Keratinocyte (primary cell): ENCODE data around the gene ANAPC2. TPM values are rescaled to one million over a fixed set of nuclear protein-coding genes. Genes with fewer than 3 reads are reported as not detected.

Experiments used
- DNase-seq: peaks from one replicate; pipeline ENCODE4 v3.0.0-alpha.2; 2011; ENCODE audit warnings: low read depth, missing footprints, low spot score
- FAIRE-seq: peaks from 2 replicates; lab custom pipeline; 2011; peaks lifted over from hg19 to GRCh38; lab: Jason Lieb, UNC
- H2AFZ ChIP-seq: 2 replicates; pipeline ENCODE4 v1.6.0; 2012; ENCODE audit warnings: low read length, control low read depth, inconsistent platforms; ENCODE audit not compliant: control insufficient read depth
- H3K27ac ChIP-seq: 2 replicates; pipeline ENCODE4 v1.5.1; 2011; ENCODE audit warnings: low read length; ENCODE audit not compliant: control insufficient read depth, insufficient read depth
- H3K27me3 ChIP-seq: 3 replicates; pipeline ENCODE4 v1.6.0; 2011; ENCODE audit warnings: low read length; ENCODE audit not compliant: control insufficient read depth, insufficient read depth; ENCODE audit errors: extremely low read depth
- H3K36me3 ChIP-seq, 2 experiments: 2 replicates in 1 of 2; 3 replicates in 1 of 2; pipeline ENCODE4 v1.5.1; 2011; ENCODE audit warnings: low read length in 2 of 2, mild to moderate bottlenecking in 1 of 2; ENCODE audit not compliant: control insufficient read depth in 2 of 2, insufficient read depth in 2 of 2; ENCODE audit errors: extremely low read depth in 1 of 2
- H3K4me1 ChIP-seq: 3 replicates; pipeline ENCODE4 v1.5.1; 2011; ENCODE audit warnings: low read length; ENCODE audit not compliant: control insufficient read depth, insufficient read depth; ENCODE audit errors: extremely low read depth
- H3K4me2 ChIP-seq: 3 replicates; pipeline ENCODE4 v1.6.0; 2011; ENCODE audit warnings: low read depth, low read length; ENCODE audit not compliant: control insufficient read depth, insufficient read depth; ENCODE audit errors: extremely low read depth
- H3K4me3 ChIP-seq, 3 experiments: fragments of 200-600 bp in 1 of 3; sonication (generic) in 1 of 3; 2 replicates in 2 of 3; 3 replicates in 1 of 3; pipeline ENCODE4 v1.5.1; 2011 to 2016; ENCODE audit warnings: low read length in 3 of 3, mild to moderate bottlenecking in 3 of 3, control low read depth in 2 of 3, inconsistent platforms in 1 of 3, low read depth in 1 of 3, mixed read lengths in 1 of 3, mixed run types in 1 of 3, moderate library complexity in 1 of 3; ENCODE audit not compliant: control insufficient read depth in 2 of 3, insufficient read depth in 2 of 3; ENCODE audit errors: extremely low read depth in 1 of 3
- H3K79me2 ChIP-seq: 2 replicates; pipeline ENCODE4 v1.6.0; 2012; ENCODE audit warnings: low read length; ENCODE audit not compliant: control insufficient read depth, insufficient read depth
- H3K9ac ChIP-seq: 3 replicates; pipeline ENCODE4 v1.6.0; 2011; ENCODE audit warnings: low read length; ENCODE audit not compliant: control insufficient read depth, insufficient read depth; ENCODE audit errors: extremely low read depth
- H3K9me1 ChIP-seq: 3 replicates; pipeline ENCODE4 v1.6.0; 2011; ENCODE audit warnings: low read length; ENCODE audit not compliant: control insufficient read depth, insufficient read depth; ENCODE audit errors: extremely low read depth
- H3K9me3 ChIP-seq: 2 replicates; pipeline ENCODE4 v1.5.1; 2012; ENCODE audit warnings: low read depth, low read length; ENCODE audit not compliant: control insufficient read depth
- H4K20me1 ChIP-seq: 3 replicates; pipeline ENCODE4 v1.6.0; 2011; ENCODE audit warnings: low read length; ENCODE audit not compliant: control insufficient read depth, insufficient read depth; ENCODE audit errors: extremely low read depth
- CTCF ChIP-seq, 3 experiments: IDR thresholded peaks in 1 of 3; conservative IDR thresholded peaks in 1 of 3; optimal IDR thresholded peaks in 1 of 3; 2 replicates in 2 of 3; 3 replicates in 1 of 3; pipeline versions ENCODE3 to v1.5.1; 2011; ENCODE audit warnings: low read length in 3 of 3, mild to moderate bottlenecking in 3 of 3, moderate library complexity in 2 of 3, control low read depth in 1 of 3, inconsistent platforms in 1 of 3; ENCODE audit not compliant: insufficient read depth in 2 of 3; ENCODE audit errors: extremely low read depth in 1 of 3
- EZH2 ChIP-seq: IDR thresholded peaks from one replicate; pipeline ENCODE4 v1.6.1; 2012; ENCODE audit warnings: inconsistent platforms, mild to moderate bottlenecking, low read length, moderate library complexity
- dilution Hi-C: fragments of 300-500 bp; cut with MboI; formaldehyde crosslinking; loops from one replicate; pipeline ENCODE4 v1.7.0; 2020; ENCODE audit warnings: low sequenced_read_pairs; ENCODE audit not compliant: extremely low pct_ligation_motif_present
- polyA plus RNA-seq, 5 experiments: library from polyadenylated mRNA; depleted of rRNA in 3 of 5; stranded (reverse) in 3 of 5; stranded (forward) in 1 of 5; unstranded in 1 of 5; fragments of >200 nt; gene quantifications; 1 replicate in 1 of 5; 2 replicates in 3 of 5; 3 replicates in 1 of 5; pipeline versions ENCODE4 v1.2.1 to v1.2.3, GENCODE V29; 2011 to 2012; ENCODE audit warnings: missing spikeins in 2 of 5, low read depth in 1 of 5, low replicate concordance in 1 of 5

Gene ANAPC2
- polyA plus RNA-seq, 1 donor (not counting 4 experiments of a cell fraction or from before 2014, with no cell fraction given), result 11.9 TPM

- H3K9me3 ChIP-seq, result no peaks in the 10 kb centered on the region
- no peaks in the 10 kb centered on the region for H3K4me1 ChIP-seq
- peaks cover 19% of the 10 kb centered on the region for H3K27me3 ChIP-seq
- no peaks in the 10 kb centered on the region for H3K79me2 ChIP-seq
- no peak overlapping the region for H3K4me3 ChIP-seq
- DNase-seq, result no peak
- dilution Hi-C loops, result no loop called here
- H3K27ac ChIP-seq, result no peak overlapping the region
- H2AFZ ChIP-seq, result no peak overlapping the region
- H4K20me1 ChIP-seq, result no peaks in the 10 kb centered on the region
- no peak overlapping the region for H3K4me2 ChIP-seq
- H3K9me1 ChIP-seq, result no peaks in the 10 kb centered on the region
- TF ChIP-seq EZH2 (no peak), CTCF (optimal IDR thresholded peaks at IDR 0.05 in 1 of 3, IDR thresholded peaks at IDR 0.05 in 1 of 3, conservative IDR thresholded peaks at IDR 0.05 in 1 of 3; ENCODE audit: extremely low read depth in 1 of 3, insufficient read depth in 2 of 3, low read length in 3 of 3) (no peak)
- FAIRE-seq, result no peak
- H3K36me3 ChIP-seq, result no peaks in the 10 kb centered on the region
- no peak overlapping the region for H3K9ac ChIP-seq
Measured at GRCh38 chr9:137146527-137146918, 41.8 kb downstream of the ANAPC2 start.

DNA sequence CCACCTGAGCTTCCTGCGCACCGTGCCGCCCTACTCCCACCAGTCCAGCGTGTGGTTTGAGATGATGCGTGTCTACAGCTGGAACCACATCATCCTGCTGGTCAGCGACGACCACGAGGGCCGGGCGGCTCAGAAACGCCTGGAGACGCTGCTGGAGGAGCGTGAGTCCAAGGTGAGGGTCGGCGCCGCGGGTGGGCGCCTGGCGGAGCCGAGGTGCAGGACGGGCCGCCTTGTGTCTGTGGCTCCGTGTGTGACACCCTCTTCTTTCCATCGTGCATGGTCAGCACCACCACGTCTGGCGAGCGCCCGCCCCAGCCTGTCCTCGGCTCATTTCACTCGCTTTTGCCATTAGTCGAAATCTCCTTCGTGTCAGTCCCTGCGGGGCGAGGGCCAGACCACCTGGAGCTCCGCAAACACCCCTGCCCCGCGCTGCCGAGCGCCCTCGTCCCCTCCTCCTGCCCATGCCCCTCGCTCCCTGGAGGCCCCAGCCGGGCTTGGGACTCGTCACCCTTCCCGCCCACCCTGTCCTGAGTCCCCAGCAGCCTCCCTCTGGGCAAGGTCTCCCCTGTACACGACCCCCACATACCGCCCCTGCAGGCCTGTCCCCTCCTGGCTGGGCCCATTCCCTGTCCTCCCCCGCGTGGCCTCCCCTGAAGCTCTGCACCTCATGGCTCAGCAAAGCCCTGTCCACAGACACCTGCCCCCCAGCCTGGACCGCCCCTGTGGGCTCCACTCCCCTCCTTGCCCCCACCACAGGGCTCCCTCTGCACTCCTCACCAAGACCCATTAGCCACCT, 42.4 kb downstream of the ANAPC2 start:
- no peak overlapping the region for H2AFZ ChIP-seq

More for the DNA sequence above, 42.4 kb downstream of the ANAPC2 start:
- no peak overlapping the region for H3K9ac ChIP-seq
- no peaks in the 10 kb centered on the region for H3K4me1 ChIP-seq
- H3K4me3 ChIP-seq, result no peak overlapping the region
- H3K4me2 ChIP-seq, result no peak overlapping the region
- H3K79me2 ChIP-seq, result no peaks in the 10 kb centered on the region
- dilution Hi-C loops, result no loop called here
- no peaks in the 10 kb centered on the region for H3K36me3 ChIP-seq
- no peaks in the 10 kb centered on the region for H4K20me1 ChIP-seq
- FAIRE-seq, result no peak
- DNase-seq, result no peak
- H3K9me1 ChIP-seq, result no peaks in the 10 kb centered on the region
- TF ChIP-seq CTCF (optimal IDR thresholded peaks at IDR 0.05 in 1 of 3, IDR thresholded peaks at IDR 0.05 in 1 of 3, conservative IDR thresholded peaks at IDR 0.05 in 1 of 3; ENCODE audit: extremely low read depth in 1 of 3, insufficient read depth in 2 of 3, low read length in 3 of 3) (no peak), EZH2 (no peak)
- peaks cover 25% of the 10 kb centered on the region for H3K27me3 ChIP-seq
- H3K9me3 ChIP-seq, result no peaks in the 10 kb centered on the region
- no peak overlapping the region for H3K27ac ChIP-seq
